ENCODE measurements around the gene RCE1.

DNA sequence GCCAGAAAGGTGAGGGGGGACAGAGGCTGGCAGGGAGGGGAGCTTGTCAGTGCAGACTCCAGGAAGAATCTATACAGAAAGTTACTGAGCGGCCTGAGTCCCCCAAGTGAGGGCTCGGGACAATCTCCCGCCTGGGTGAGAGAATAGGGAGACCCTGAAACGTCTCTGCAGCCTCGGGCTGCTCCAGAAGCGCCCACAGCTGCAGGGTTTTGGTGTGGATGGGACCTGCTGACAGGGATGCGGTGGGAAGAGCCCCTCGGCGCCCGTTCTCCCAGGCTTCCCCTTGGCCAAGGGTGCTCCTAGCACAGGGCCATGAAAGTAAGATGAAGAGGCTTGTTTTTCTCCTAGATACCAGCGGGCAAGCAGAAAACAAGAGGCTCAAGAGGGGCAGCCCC is 743 bp upstream of the RCE1 start:
- TF ChIP-seq, protein P1, sequence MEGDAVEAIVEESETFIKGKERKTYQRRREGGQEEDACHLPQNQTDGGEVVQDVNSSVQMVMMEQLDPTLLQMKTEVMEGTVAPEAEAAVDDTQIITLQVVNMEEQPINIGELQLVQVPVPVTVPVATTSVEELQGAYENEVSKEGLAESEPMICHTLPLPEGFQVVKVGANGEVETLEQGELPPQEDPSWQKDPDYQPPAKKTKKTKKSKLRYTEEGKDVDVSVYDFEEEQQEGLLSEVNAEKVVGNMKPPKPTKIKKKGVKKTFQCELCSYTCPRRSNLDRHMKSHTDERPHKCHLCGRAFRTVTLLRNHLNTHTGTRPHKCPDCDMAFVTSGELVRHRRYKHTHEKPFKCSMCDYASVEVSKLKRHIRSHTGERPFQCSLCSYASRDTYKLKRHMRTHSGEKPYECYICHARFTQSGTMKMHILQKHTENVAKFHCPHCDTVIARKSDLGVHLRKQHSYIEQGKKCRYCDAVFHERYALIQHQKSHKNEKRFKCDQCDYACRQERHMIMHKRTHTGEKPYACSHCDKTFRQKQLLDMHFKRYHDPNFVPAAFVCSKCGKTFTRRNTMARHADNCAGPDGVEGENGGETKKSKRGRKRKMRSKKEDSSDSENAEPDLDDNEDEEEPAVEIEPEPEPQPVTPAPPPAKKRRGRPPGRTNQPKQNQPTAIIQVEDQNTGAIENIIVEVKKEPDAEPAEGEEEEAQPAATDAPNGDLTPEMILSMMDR (conservative IDR thresholded peaks at IDR 0.05; ENCODE audit: low read depth, low read length): no peak
- no peak for TF ChIP-seq EZH2 (IDR thresholded peaks at IDR 0.05; ENCODE audit: borderline replicate concordance, low read depth, low read length, poor library complexity, severe bottlenecking)

All from A673 (cell line).